PFSK-1 (cell line): Measurements from ENCODE around the gene C1orf21.

Source experiments
- FOXP2 ChIP-seq: optimal IDR thresholded peaks from 2 replicates; pipeline ENCODE3; 2011; ENCODE audit warnings: borderline replicate concordance, control low read depth, inconsistent platforms; ENCODE audit not compliant: insufficient read depth; ENCODE audit errors: extremely low read length, extremely low read depth
- POLR2AphosphoS5 ChIP-seq: IDR thresholded peaks from 2 replicates; pipeline ENCODE4 v1.6.1; 2012; ENCODE audit warnings: low read depth, mild to moderate bottlenecking, control low read depth, low read length, moderate library complexity
- REST ChIP-seq, 2 experiments: IDR thresholded peaks; 2 replicates each; pipeline versions ENCODE4 v1.6.1 to v1.8.0; 2011 to 2012; ENCODE audit warnings: low read depth in 2 of 2, low read length in 2 of 2, control low read depth in 1 of 2, inconsistent platforms in 1 of 2, mild to moderate bottlenecking in 1 of 2, moderate library complexity in 1 of 2; ENCODE audit not compliant: insufficient read depth in 1 of 2
- SIN3A ChIP-seq: IDR thresholded peaks from 2 replicates; pipeline ENCODE4 v1.6.1; 2012; ENCODE audit warnings: mild to moderate bottlenecking, low read length, moderate library complexity, borderline replicate concordance; ENCODE audit not compliant: insufficient read depth
- TAF1 ChIP-seq: IDR thresholded peaks from 2 replicates; pipeline ENCODE4 v1.6.1; 2012; ENCODE audit warnings: low read length, control low read depth, borderline replicate concordance; ENCODE audit not compliant: insufficient read depth

The C1orf21 gene

DNA sequence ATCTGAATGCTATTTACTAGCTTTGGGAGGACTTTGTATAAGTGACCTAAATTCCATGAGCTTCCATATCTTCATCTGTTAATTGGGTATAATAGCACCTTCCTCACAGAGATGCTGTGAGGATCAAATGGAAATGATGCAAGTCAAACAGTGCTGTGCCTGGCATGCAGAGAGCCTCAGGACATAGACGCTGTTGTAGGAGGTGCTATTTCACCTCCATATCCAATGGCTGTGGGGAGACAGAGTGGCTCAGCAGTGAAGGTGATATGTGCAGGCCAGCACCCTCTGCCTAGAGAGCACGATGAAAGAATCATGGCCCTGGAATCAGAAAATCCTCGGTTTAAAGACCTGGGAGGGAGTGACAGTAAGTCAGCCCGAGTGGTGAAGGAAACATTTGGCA is 16.0 kb upstream of the C1orf21 start:
- TF ChIP-seq TAF1 (no peak), FOXP2 (no peak), SIN3A (no peak), REST (IDR thresholded peaks at IDR 0.05; ENCODE audit: insufficient read depth in 1 of 2, low read depth in 2 of 2, low read length in 2 of 2) (no peak), POLR2AphosphoS5 (no peak)

DNA sequence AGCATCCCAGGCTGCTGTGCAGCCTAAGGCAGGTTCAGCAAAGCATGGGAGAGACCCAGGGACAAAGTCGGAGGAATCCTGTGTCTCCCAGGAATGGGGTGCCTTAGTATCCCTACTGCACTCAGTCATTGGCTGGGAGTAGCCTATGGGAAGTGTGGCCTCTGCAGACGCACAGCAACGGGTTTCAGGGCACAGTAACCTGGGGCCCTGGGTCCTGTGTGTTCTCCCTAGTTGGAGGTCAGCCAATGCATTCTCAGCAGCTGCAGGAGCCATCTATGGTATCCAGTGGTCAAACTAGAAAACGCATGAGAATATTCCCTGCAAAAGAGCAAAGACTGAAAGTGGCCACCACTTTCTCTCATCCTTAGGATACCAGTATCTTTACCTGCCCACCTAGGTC is 13.7 kb upstream of the C1orf21 start:
- no peak for TF ChIP-seq POLR2AphosphoS5
- TF ChIP-seq REST (IDR thresholded peaks at IDR 0.05; ENCODE audit: insufficient read depth in 1 of 2, low read depth in 2 of 2, low read length in 2 of 2): no peak
- TF ChIP-seq SIN3A: no peak
- no peak for TF ChIP-seq FOXP2
- no peak for TF ChIP-seq TAF1

DNA sequence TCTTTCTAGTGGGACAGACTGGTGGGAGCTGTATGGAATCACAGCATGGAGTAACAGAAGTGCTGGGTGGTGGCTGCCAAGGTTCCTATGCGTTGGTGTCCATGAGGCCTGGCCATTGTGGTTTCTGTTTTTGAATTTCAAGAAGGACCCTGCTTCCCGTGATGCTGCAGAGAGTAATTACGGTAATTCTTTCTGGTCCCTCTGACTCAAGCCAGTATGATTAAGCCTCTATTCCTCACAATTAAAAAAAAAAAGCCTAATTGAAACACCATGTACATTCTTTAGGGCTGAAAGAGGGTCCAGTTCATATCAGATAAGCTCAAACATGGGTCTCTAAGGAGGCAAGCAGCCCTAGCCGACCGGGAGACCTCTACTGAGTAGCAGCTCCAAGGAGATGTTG is 10.5 kb upstream of the C1orf21 start:
- TF ChIP-seq SIN3A: no peak

DNA sequence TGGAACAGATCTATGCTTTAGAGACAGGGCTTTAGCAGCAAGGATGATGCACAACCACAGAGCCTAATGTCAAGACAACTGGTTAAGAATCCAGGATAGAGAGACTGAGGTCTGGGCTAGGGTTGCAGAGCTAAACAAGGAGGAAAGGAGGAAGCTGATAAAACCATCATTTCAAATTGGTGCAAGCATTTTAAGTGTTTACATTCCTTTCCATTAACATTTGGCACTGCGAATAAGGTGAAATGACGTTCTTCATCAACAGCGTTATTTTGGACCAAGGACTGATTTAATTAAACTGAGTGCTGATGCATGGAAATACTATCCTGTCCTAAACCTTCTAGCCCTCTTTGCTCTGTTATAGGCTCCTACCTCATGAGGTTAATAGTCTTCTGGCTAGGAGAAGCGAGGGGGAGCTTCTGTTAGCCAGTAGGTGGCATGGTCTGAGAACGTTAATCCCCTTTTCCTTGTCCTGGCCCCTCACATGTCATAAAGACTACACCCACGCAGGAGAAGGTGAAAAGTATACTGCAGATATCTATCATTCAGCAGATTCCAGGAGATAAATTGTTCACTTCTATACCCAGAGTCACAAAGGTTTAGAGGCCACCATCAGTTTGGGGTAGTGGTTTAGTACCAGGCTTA is 7.6 kb upstream of the C1orf21 start:
- no peak for TF ChIP-seq REST (IDR thresholded peaks at IDR 0.05; ENCODE audit: insufficient read depth in 1 of 2, low read depth in 2 of 2, low read length in 2 of 2)

DNA sequence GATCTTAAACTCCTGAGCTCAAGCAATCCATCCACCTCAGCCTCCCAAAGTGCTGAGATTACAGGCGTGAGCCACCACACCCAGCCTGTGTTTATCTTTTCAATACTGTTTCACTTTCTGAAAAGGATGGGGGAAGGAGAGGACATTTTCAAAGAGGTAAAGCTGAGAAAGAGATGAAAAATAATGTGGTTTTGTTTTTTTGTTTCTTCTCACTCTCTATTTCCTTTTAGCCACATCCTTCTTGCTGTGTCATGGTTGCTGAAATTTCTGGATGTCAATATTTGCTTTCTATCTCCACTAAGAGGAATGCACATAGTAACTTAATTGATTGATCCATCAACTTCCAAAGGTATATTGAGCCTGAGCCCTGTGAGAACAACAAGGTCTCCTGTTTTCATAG is 6.4 kb upstream of the C1orf21 start:
- TF ChIP-seq REST (IDR thresholded peaks at IDR 0.05; ENCODE audit: insufficient read depth in 1 of 2, low read depth in 2 of 2, low read length in 2 of 2): no peak
- TF ChIP-seq TAF1: no peak
- no peak for TF ChIP-seq FOXP2
- no peak for TF ChIP-seq SIN3A
- no peak for TF ChIP-seq POLR2AphosphoS5

GRCh38 chr1:184383772-184384323 is 3.0 kb upstream of the C1orf21 start:
- TF ChIP-seq SIN3A: no peak
- no peak for TF ChIP-seq POLR2AphosphoS5
- TF ChIP-seq REST (IDR thresholded peaks at IDR 0.05; ENCODE audit: insufficient read depth in 1 of 2, low read depth in 2 of 2, low read length in 2 of 2): no peak
- TF ChIP-seq FOXP2: no peak
- no peak for TF ChIP-seq TAF1
